Fibroblast of skin of abdomen (primary cell): ENCODE data around the gene SIPA1.

ENCODE experiments used
- DNase-seq: peaks from one replicate; pipeline ENCODE4 v3.0.0-alpha.2; 2013

The SIPA1 gene

DNA sequence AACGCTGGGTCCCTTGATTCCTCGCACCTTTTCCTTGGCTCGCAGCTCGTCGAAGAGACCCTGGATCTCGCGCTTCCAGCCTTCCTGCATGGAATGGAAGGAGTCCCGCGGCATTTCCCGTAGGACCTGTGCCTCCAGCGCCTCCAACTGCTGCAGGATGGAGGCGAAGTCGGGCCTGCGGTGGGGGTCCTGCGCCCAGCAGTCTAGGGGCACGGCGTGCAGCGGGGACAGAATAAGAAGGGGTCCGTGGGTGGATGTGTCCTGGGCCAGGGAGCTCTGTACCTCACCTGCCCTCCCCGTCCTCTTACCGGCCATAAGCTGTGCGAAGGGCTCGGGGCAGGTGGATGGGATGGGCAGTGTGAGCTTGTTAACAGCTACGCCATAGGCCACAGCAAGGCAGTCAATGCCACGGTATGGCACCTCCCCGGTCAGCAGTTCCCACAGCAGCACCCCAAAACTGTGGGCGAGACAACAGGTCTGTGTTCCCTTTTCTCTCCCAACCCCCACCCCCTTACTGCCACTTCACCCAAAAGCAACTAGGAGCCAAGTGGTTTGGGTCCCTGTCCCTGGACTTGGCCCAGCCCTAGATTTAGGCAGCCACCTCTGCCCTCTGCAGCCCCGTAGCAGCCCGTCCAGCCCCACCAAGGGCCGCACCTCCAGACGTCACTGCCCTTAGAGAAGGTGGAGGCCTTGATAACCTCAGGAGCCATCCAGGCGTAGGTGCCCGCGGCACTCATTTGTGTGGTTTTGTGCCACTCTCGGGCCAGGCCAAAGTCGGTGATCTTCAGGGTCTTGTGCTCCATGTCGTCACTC lies 30.1 kb upstream of the SIPA1 start:
- DNase-seq = no peak

DNA sequence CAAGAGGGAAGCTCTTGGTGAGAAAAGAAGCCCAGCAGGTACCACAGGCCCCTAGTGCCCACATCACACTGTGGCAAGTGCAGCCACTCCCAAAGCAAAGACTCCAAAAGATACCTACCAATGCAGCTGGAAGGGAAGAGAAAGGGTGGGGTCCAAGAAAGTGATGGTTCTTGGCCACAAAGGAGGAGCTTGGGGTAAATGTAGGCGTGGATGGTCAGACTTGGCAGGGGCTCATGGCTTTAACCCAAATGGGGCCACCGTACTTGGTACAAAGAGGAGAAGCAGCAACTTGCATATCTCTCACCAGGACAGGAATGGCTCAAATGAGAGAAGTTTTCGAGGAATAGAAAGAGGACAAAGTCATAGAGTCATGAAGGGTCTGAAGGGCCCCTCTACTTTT lies 28.7 kb upstream of the SIPA1 start:
- DNase-seq = no peak

DNA sequence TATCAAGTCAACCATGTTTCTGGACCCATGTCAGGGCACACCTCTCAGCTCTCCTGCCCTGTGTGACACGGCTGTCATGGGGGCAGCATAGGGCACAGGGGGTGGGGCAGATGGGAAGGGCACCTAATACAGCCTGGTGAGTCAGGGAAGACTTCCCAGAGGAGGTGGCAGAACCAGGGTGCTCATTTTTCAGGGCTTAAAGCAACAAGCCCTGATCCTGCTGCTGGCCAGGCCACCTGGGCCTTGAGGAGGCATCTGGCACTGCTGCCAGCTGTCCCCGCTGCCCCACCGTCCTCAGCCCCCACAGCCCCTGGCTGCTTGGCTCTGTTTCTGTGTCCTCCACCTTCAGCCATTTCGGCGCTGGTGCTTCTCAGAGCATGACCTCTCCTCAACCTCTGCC lies 28.2 kb upstream of the SIPA1 start:
- DNase-seq = no peak

GRCh38 chr11:65610404-65610803 lies 27.5 kb upstream of the SIPA1 start:
- DNase-seq = no peak

DNA sequence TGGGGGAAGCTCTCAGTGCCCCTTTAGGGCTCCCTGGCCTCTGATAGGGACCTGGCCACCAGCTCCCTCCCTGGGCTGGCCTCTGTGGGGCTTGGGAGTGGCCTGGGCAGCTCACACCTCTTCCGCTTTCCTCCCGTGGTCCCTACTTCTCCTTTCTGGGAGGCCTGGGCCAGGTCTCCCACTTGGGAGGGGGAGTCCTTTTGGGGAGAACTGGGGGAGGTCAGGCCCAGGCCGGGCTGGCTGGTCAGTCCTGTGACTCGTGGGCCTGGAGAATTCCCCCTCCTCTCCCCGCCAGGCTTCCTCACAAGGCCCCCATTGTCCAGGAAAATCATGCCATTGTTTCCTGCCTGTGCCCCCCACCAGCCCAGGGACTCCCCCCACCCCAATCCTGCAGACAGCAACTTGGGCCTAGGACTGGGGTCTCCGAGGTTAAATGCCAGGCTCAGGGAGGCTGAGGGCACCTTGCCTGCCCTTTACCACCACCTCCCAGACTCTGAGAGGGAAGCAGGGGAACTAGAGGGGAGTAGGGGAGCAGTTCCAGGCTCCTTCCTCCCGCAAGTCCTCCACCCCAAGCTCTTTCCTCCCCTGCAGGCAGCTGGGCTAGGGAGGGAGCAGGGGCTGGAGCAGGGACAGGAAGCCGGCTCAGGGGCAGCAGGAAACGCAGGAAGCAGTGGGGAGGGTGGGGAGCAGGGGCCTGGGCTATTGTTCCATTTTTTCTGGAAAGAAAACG lies 26.7 kb upstream of the SIPA1 start:
- no peak for DNase-seq

DNA sequence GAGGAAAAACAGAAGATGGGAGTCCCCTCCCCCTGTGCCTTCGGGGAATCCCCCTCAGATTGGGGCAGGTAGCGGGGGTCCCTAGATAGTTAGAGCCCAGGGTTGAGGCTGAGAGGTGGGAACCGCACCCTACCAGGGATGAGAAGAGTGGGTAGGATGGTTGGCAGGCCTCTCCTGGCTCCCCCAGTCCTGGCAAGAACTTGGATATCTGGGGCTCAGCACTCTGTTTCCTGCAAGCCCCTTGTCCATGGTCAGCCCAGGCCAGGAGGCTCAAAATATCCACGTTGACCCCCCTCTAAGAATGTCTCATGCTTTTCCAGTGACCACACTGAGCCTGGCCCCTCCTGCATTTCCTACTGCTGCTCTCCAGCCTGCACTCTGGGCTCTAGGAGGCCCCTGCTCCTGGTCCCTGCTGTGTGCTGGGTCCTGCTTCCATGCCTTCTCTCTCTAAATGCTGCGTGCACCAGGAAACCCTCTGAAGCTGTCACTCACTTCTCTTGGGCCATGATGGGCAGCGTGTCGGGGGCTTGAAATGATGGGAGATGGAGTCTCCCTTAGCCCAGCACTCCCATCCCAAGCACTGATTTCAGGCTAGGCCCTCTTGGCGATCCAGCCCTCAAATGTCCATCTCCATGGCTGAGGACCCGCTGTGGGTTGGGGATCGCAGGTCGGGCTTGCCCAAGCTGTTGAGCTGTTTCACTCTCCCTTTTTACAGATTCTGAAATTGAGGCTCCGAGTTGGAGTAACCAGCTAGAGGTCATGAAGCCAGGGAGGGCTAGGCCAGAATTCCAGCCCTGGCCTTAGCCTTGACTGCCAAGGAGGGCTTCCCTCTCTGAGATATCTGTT lies 25.9 kb upstream of the SIPA1 start:
- DNase-seq = no peak

DNA sequence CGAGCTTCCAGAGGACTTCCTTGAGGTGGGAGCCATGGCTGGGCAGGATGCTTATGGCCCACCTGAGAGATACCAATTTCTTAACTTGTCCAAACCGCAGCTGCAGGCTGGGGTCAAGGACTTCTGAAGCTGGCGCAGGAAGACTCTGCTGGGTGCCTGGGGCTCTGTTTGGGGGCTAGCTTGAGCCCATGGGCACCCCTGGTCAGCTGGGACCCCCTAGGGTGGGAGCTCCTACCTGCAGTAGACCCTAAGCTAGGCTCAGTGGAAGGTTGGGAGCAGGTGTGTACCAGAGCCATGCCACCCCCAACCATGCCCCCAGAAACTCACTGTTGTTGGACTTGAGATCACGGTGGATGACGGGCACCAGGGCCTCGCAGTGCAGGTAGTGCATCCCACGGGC lies 25.2 kb upstream of the SIPA1 start:
- DNase-seq = no peak

DNA sequence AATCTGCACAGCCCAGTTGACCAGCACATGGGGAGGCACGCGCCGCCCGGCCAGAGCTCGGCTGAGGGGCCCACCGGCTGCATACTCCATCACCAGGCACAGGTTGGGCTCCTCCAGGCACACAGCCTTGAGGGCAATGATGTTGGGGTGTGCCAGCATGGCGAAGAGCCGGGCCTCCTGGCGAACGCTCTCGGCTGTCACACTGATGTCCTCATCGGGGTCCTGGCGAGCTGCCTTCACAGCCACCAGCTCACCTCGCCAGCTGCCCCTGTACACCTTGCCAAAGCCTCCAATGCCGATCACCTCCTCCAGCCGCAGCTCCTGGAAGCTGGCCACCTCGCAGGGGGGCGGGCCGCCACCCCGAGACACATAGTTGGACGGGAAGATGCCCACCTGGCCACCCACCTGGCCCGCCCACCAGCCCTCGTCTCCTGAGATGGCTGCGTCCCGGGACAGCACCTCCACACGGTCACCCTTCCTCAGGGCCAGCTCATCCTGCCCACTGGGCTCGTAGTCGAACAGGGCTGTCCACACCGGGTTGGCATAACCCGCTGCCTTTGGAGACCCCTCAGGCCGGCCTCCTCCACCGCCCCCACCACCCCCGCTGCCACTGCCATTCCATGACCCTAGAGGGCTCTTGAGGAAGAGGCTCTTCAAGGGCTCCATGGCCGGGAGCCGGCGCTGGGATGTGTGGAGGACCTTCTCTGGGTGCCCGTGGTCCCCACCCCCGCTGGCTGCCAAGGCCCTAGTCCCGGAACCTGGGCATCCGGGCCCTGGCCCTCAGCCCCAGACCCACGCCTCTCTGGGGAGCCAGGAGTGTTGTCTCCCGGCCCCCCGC lies 24.6 kb upstream of the SIPA1 start:
- DNase-seq = no peak

GRCh38 chr11:65615229-65615949 lies 22.5 kb upstream of the SIPA1 start, which contains the start of gene PCNX3:
PCNX3 (plus strand) TSS chr11:65615776; CDS start chr11:65616312, 536 bp downstream.
- peak; percentile 100 for DNase-seq

DNA sequence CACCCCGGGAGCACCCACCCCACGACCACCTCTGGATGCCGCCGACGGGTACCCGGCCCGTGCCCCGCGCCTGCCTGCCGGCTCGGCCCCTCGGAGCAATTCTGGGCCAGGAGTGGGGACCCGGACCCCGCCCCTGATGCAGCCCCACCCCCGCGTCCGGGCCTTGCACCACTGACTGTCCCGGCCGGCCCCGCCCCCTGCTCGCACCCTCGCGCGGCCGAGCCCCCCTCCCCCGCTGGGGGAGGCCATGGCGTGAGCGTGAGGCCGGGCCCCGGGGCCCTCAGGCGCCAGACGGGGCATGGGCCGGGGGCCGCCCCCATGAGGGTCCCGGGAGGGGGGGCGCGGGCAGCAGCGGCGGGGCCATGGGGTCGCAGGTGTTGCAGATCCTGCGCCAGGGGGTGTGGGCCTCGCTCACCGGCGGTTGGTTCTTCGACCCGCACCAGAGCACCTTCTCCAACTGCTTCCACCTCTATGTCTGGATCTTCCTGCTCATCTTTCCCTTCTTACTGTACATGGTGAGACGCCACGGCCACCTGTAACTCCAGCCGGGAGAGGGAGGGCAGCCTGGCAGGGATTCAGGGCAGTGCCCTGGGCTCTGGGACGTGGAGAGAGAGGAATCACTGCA lies 21.8 kb upstream of the SIPA1 start:
- DNase-seq = peak; percentile 17

DNA sequence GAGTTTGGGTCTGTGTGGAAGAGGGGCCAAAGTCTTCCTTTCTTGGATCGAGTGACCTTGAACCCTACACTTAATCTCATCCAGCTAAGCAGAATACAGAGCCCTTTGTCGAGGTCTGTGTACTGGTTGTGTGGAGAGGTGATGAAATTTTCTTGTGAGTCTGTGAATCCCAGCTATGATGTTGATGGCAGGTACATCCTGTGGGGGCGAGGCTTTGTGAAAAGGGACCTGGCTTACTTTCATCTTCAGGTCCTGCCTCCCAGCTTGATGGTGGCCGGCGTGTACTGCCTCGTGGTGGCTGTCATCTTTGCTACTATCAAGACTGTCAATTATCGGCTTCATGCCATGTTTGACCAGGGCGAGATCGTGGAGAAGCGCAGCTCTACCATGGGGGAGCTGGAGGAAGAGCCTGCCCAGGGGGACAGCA lies 21.3 kb upstream of the SIPA1 start:
- DNase-seq = no peak

GRCh38 chr11:65617136-65617850 lies 20.6 kb upstream of the SIPA1 start:
- no peak for DNase-seq

DNA sequence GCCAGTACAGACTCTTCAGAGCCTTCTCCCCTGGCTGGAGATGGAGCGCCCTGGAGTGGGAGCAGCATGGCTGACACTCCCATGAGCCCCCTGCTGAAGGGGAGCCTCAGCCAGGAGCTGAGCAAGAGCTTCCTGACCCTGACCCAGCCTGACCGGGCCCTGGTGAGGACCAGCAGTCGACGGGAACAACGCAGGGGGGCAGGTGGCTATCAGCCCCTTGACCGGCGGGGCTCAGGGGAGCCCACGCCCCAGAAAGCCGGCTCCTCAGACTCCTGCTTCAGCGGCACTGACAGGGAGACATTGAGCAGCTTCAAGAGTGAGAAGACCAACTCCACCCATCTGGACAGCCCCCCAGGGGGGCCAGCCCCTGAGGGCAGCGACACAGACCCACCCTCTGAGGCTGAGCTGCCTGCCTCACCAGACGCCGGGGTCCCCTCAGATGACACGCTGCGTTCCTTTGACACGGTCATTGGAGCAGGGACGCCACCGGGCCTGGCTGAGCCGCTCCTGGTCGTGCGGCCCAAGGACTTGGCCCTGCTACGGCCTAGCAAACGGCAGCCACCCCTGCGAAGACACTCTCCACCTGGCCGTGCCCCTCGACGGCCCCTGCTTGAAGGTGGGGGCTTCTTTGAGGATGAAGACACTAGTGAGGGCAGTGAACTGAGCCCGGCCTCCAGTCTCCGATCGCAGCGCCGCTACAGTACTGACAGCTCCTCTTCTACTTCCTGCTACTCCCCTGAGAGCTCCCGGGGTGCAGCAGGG lies 19.7 kb upstream of the SIPA1 start:
- no peak for DNase-seq

- no peak for DNase-seq
Observed at GRCh38 chr11:65618763-65619162, 19.1 kb upstream of the SIPA1 start.

- DNase-seq = no peak
Observed at GRCh38 chr11:65619281-65619928, 18.5 kb upstream of the SIPA1 start.

DNA sequence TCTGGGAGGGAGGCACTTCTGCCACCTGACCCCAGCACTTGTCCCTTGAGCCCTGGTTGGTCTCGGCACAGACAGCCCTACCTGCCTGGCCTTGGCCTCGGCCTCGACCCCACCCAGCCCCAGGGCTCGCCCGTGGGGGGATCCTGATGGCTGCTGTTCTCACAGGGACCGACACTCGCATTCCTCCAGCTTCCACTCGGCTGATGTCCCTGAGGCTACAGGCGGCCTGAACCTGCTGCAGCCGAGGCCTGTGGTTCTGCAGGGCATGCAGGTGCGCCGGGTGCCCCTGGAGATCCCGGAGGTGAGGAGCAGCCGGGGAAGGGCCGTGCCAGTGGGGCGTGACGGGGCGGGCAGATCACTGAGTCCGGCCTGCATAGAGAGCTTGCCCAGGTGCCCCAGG lies 17.2 kb upstream of the SIPA1 start:
- no peak for DNase-seq

GRCh38 chr11:65621460-65621859 lies 16.4 kb upstream of the SIPA1 start:
- no peak for DNase-seq

GRCh38 chr11:65622011-65622410 lies 15.9 kb upstream of the SIPA1 start:
- no peak for DNase-seq

DNA sequence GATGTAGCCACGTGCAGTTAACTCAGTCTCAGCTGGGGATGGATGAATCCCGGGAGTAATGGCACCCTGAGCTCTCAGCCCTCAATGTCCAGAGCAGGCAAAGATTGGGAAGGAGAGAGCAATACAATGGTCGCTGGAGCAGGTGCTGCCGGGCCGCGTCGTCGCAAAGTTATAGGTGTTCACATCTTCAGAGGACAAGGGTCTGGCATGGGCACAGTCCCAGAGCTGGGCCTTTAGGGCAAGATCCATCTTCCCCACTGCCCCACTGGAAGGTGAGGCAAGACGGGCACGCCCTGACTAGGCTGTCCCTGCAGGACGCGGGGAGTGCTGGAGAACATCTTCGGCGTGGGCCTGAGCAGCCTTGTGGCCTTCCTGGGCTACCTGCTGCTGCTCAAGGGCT lies 14.7 kb upstream of the SIPA1 start:
- DNase-seq = no peak
